MM.1S (cell line): ENCODE data around the gene CPEB3.

Source experiments
- DNase-seq: peaks from one replicate; pipeline ENCODE4 v3.0.0-alpha.2; 2015
- H2AFZ ChIP-seq: fragments of 300-600 bp; sonication (generic); 2 replicates; pipeline ENCODE4 v1.6.0; 2016; ENCODE audit warnings: antibody characterized with exemption, low read length
- H3F3A ChIP-seq: fragments of 300-600 bp; sonication (generic); 2 replicates; pipeline ENCODE4 v1.6.1; 2016; ENCODE audit warnings: mild to moderate bottlenecking, antibody characterized with exemption, low read length, moderate library complexity, mixed read lengths; ENCODE audit not compliant: insufficient read depth
- H3K27ac ChIP-seq: fragments of 300-600 bp; sonication (generic); 2 replicates; pipeline ENCODE4 v1.5.1; 2016; ENCODE audit warnings: mild to moderate bottlenecking, low read length
- H3K27me3 ChIP-seq: fragments of 300-600 bp; sonication (generic); replicated peaks from 2 replicates; pipeline ENCODE4 v1.6.0; 2016; ENCODE audit warnings: low read length; ENCODE audit not compliant: insufficient read depth
- H3K36me3 ChIP-seq: fragments of 300-600 bp; sonication (generic); replicated peaks from 2 replicates; pipeline ENCODE4 v1.6.1; 2016; ENCODE audit warnings: mild to moderate bottlenecking, low read length, mixed read lengths; ENCODE audit not compliant: insufficient read depth
- H3K4me1 ChIP-seq: fragments of 300-600 bp; sonication (generic); 2 replicates; pipeline ENCODE4 v1.6.1; 2016; ENCODE audit warnings: low read length, mixed read lengths
- H3K4me2 ChIP-seq: fragments of 300-600 bp; sonication (generic); 2 replicates; pipeline ENCODE4 v1.6.0; 2016; ENCODE audit warnings: low read depth, low read length
- H3K4me3 ChIP-seq: fragments of 300-600 bp; sonication (generic); 2 replicates; pipeline ENCODE4 v1.5.1; 2016; ENCODE audit warnings: low read length, mixed read lengths
- H3K79me2 ChIP-seq: fragments of 300-600 bp; sonication (generic); 2 replicates; pipeline ENCODE4 v1.6.1; 2016; ENCODE audit warnings: mixed run types, low read length, mixed read lengths
- H3K9ac ChIP-seq: fragments of 300-600 bp; sonication (generic); 2 replicates; pipeline ENCODE4 v1.6.1; 2016; ENCODE audit warnings: low read length, mixed read lengths
- H3K9me2 ChIP-seq: fragments of 300-600 bp; sonication (generic); replicated peaks from 2 replicates; pipeline ENCODE4 v1.6.1; 2016; ENCODE audit warnings: mild to moderate bottlenecking, low read length, mixed read lengths; ENCODE audit not compliant: insufficient read depth
- H3K9me3 ChIP-seq: fragments of 300-600 bp; sonication (generic); replicated peaks from 2 replicates; pipeline ENCODE4 v1.6.1; 2016; ENCODE audit warnings: mild to moderate bottlenecking, low read length, mixed read lengths; ENCODE audit not compliant: insufficient read depth
- H4K20me1 ChIP-seq: fragments of 300-600 bp; sonication (generic); 2 replicates; pipeline ENCODE4 v1.6.1; 2016; ENCODE audit warnings: mild to moderate bottlenecking, low read length, moderate library complexity, mixed read lengths; ENCODE audit not compliant: insufficient read depth
- CTCF ChIP-seq: fragments of 300-600 bp; sonication (generic); IDR thresholded peaks from 2 replicates; pipeline ENCODE4 v1.5.1; 2016; ENCODE audit warnings: antibody characterized with exemption, low read length, mixed read lengths
- EZH2 ChIP-seq: fragments of 300-600 bp; sonication (generic); optimal IDR thresholded peaks from 2 replicates; pipeline ENCODE3; 2017; ENCODE audit warnings: low read depth, mild to moderate bottlenecking, antibody characterized with exemption, low read length, mixed read lengths
- EZH2phosphoT487 ChIP-seq: fragments of 300-600 bp; sonication (generic); IDR thresholded peaks from 2 replicates; pipeline ENCODE4 v1.6.1; 2018; ENCODE audit warnings: antibody characterized with exemption, low read length

Gene CPEB3

DNA sequence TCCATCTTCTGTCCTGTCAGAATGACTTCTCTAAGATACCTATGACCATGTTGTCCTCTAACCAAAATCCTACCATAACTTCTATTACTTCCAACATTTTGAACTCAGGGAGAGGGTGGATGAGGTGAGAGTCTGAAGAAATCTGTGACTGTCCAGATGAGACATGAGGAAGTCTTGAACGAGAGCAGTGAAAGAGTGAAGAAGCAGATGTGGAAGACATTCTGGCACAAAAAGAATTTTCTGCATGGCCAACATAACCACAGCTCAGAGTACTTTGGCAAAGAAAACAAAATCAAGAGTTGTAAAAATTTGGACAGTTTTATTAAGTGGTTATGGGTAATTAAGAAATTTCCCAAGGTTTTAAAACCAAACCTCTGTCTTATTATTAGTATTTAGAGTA is 141.6 kb downstream of the CPEB3 start:
- Histone ChIP-seq H4K20me1 (no peaks in the 10 kb centered on the region), H3K9me3 (no peaks in the 10 kb centered on the region), H3F3A (no peaks in the 10 kb centered on the region), H3K9ac (no peak overlapping the region), H2AFZ (no peak overlapping the region), H3K4me3 (no peak overlapping the region), H3K4me1 (no peaks in the 10 kb centered on the region), H3K36me3 (no peaks in the 10 kb centered on the region; the same call in 1 of the 2 replicates), H3K4me2 (no peak overlapping the region), H3K79me2 (0 out of 2 replicates have a peak, but pooled peaks cover 6% of the 10 kb centered on the region), H3K9me2 (no peaks in the 10 kb centered on the region), H3K27me3 (no peaks in the 10 kb centered on the region), H3K27ac (no peak overlapping the region)
- TF ChIP-seq CTCF (no peak), EZH2phosphoT487 (no peak), EZH2 (no peak)
- no peak for DNase-seq

DNA sequence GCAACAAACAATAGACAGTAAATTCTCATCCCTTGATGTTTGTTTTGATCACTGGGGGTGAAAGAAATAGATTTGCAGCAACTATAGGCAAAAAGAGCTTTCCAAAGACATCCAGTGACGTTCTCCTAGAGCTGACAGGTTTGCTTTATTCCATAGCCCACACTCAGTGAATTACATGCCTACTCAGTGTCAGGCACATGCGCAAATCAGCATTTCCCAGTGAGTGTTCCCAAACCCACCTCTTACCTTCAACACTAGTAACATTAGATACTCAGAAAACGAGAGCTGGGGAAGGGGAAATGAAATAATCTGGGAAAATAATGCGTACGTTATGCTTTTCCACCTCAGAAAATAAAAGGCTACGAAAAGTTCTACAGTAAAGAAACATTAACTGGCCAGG is 144.1 kb downstream of the CPEB3 start:
- no peak overlapping the region for H3K27ac ChIP-seq
- peaks cover 15% of the 10 kb centered on the region for H3K4me1 ChIP-seq
- no peak overlapping the region for H3K4me3 ChIP-seq
- 0 out of 2 replicates have a peak, but pooled peaks cover 6% of the 10 kb centered on the region for H3K79me2 ChIP-seq
- TF ChIP-seq CTCF (no peak), EZH2 (no peak)
- peaks cover 14% of the 10 kb centered on the region for H3F3A ChIP-seq
- H3K9me2 ChIP-seq: no peaks in the 10 kb centered on the region
- H4K20me1 ChIP-seq: no peaks in the 10 kb centered on the region
- H3K36me3 ChIP-seq: no peaks in the 10 kb centered on the region; the same call in 1 of the 2 replicates
- no peak for DNase-seq
- no peak overlapping the region for H3K9ac ChIP-seq
- H3K27me3 ChIP-seq: no peaks in the 10 kb centered on the region
- H3K9me3 ChIP-seq: no peaks in the 10 kb centered on the region
- no peak overlapping the region for H3K4me2 ChIP-seq
- H2AFZ ChIP-seq: no peak overlapping the region

GRCh38 chr10:92146107-92146506 is 144.8 kb downstream of the CPEB3 start:
- Histone ChIP-seq H3K4me3 (no peak overlapping the region), H3K9ac (no peak overlapping the region), H3K9me3 (no peaks in the 10 kb centered on the region), H3K79me2 (0 out of 2 replicates have a peak, but pooled peaks cover 6% of the 10 kb centered on the region), H3K9me2 (no peaks in the 10 kb centered on the region), H3K36me3 (no peaks in the 10 kb centered on the region; the same call in 1 of the 2 replicates), H3K27me3 (no peaks in the 10 kb centered on the region), H3K27ac (no peak overlapping the region), H2AFZ (no peak overlapping the region), H3F3A (peaks cover 14% of the 10 kb centered on the region), H4K20me1 (no peaks in the 10 kb centered on the region), H3K4me2 (no peak overlapping the region), H3K4me1 (peaks cover 15% of the 10 kb centered on the region)
- no peak for TF ChIP-seq EZH2phosphoT487
- TF ChIP-seq EZH2: no peak
- TF ChIP-seq CTCF: no peak
- DNase-seq: no peak
